Measurements from ENCODE around the gene UPF1. TPM values are rescaled to one million over a fixed set of nuclear protein-coding genes. Genes with fewer than 3 reads are reported as not detected.

The UPF1 gene
- total and polyA plus RNA-seq, 2 experiments from 2014 or later = 36.4 to 121 TPM

DNA sequence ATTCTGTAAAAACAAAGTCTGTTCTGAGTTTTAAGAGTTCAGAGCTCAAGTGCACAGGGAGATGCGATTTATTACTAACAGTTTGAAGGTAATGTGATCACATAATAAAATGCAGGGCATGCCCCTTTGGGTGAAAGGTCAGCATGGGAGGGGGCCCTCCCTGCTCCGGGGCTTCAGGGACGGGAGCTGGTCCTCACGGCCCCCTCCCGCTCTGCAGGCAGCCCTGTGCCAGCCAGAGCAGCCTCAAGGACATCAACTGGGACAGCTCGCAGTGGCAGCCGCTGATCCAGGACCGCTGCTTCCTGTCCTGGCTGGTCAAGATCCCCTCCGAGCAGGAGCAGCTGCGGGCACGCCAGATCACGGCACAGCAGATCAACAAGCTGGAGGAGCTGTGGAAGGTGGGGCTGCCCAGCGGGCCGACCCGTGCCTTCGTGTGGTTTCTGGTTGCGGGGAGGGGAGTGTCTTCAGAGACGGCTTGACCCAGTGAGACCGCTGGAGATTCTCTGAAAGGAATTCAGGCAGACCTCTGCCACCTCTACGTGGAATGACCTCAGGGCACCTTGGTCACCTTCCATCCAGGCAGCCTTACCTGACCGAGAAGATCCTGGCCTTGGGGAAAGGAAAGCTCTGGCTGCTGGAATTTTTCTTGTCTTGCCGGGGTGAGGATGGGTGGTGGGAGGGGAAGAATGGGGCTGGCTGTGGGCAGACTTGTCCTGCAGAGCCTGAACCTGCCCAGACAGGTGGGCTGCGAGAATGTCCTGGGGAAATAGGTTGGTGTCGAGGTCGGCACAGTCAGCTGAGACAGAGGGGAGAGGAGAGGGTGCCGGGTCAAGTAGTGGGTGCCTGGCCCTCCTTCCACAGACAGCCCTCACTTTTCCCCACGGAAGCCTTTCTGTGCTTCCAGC, 19.0 kb downstream of the UPF1 start:
- H3K4me1 ChIP-seq (ENCODE audit: low read depth) = no peaks in the 10 kb centered on the region
- DNase-seq (ENCODE audit: low read depth in 1 of 2, low spot score in 1 of 2) = no peak
- no peak overlapping the region for H3K27ac ChIP-seq
- no peak overlapping the region for H3K4me3 ChIP-seq
- H3K9me3 ChIP-seq (ENCODE audit: low read depth) = no peaks in the 10 kb centered on the region
- H3K27me3 ChIP-seq = no peaks in the 10 kb centered on the region
- H3K36me3 ChIP-seq = peaks cover 36% of the 10 kb centered on the region
- no peak for TF ChIP-seq CTCF (IDR thresholded peaks at IDR 0.05; ENCODE audit: low read depth, low read length)

DNA sequence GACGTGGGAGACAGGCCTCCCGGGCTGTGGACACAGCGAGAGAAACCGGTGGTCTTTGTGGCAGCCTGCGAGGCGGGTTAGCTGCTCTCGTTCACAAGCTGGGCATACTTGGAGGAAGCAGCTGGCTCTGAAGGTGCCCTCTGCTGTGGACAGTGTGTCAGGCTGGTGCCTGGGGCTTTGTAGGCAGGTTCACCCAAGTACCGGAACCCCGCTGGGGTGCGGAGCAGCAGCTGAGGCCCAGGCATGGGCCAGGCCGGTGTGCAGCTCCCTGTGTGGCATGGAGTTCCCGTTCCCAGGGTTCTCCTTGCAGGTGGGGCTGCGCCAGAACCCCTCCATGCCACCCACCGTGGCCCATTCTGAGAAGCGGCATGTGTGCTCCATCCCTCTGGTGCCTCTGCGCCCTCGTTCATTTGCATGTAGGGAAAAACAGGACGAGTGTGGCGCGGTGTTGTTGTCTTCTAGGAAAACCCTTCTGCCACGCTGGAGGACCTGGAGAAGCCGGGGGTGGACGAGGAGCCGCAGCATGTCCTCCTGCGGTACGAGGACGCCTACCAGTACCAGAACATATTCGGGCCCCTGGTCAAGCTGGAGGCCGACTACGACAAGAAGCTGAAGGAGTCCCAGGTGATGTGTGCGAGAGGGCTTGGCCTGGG, 20.0 kb downstream of the UPF1 start:
- DNase-seq (ENCODE audit: low read depth in 1 of 2, low spot score in 1 of 2) = no peak
- Histone ChIP-seq H3K27me3 (no peaks in the 10 kb centered on the region), H3K4me1 (ENCODE audit: low read depth) (no peaks in the 10 kb centered on the region), H3K27ac (no peak overlapping the region), H3K4me3 (no peak overlapping the region), H3K36me3 (peaks cover 40% of the 10 kb centered on the region), H3K9me3 (ENCODE audit: low read depth) (no peaks in the 10 kb centered on the region)
- TF ChIP-seq CTCF (IDR thresholded peaks at IDR 0.05; ENCODE audit: low read depth, low read length) = no peak

DNA sequence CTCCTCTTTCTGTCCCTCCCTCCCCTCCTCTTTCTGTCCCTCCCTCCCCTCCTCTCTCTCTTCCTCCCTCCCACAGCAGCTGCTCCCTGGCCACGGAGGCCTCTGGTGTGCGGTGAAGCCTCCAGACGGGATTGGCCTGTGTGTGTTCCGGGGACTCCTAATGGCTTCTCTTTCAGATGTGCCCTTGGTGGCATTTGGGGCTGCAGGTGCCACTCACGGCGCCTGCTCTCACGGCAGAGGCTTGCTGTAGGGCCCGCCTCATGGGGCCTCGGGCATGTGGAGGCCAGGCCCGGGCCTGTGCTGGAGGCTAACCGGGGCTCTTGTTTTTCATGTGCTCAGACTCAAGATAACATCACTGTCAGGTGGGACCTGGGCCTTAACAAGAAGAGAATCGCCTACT, 20.9 kb downstream of the UPF1 start:
- Histone ChIP-seq H3K4me3 (no peak overlapping the region), H3K27me3 (no peaks in the 10 kb centered on the region), H3K27ac (no peak overlapping the region), H3K4me1 (ENCODE audit: low read depth) (no peaks in the 10 kb centered on the region), H3K9me3 (ENCODE audit: low read depth) (no peaks in the 10 kb centered on the region), H3K36me3 (peaks cover 47% of the 10 kb centered on the region)
- no peak for DNase-seq (ENCODE audit: low read depth in 1 of 2, low spot score in 1 of 2)
- TF ChIP-seq CTCF (IDR thresholded peaks at IDR 0.05; ENCODE audit: low read depth, low read length) = no peak

GRCh38 chr19:18853755-18854427, 22.1 kb downstream of the UPF1 start:
- Histone ChIP-seq H3K9me3 (ENCODE audit: low read depth) (no peaks in the 10 kb centered on the region), H3K4me3 (no peak overlapping the region), H3K27ac (no peak overlapping the region), H3K27me3 (no peaks in the 10 kb centered on the region), H3K4me1 (ENCODE audit: low read depth) (no peaks in the 10 kb centered on the region), H3K36me3 (peaks cover 52% of the 10 kb centered on the region)
- DNase-seq (ENCODE audit: low read depth in 1 of 2, low spot score in 1 of 2) = no peak
- no peak for TF ChIP-seq CTCF (IDR thresholded peaks at IDR 0.05; ENCODE audit: low read depth, low read length)

- no peaks in the 10 kb centered on the region for H3K27me3 ChIP-seq
- H3K36me3 ChIP-seq = peaks cover 61% of the 10 kb centered on the region
- no peak overlapping the region for H3K4me3 ChIP-seq
- H3K27ac ChIP-seq = no peak overlapping the region
- no peak for TF ChIP-seq CTCF (IDR thresholded peaks at IDR 0.05; ENCODE audit: low read depth, low read length)
- DNase-seq (ENCODE audit: low read depth in 1 of 2, low spot score in 1 of 2) = no peak
- H3K9me3 ChIP-seq (ENCODE audit: low read depth) = no peaks in the 10 kb centered on the region
- H3K4me1 ChIP-seq (ENCODE audit: low read depth) = no peaks in the 10 kb centered on the region
Observed at GRCh38 chr19:18854982-18855381, 23.2 kb downstream of the UPF1 start.

Data from cardiac muscle cell (in vitro differentiated cells and primary cell).